ENCODE measurements around the gene NKAIN1. TPM values are rescaled to one million over a fixed set of nuclear protein-coding genes. Genes with fewer than 3 reads are reported as not detected.
"Not testable (repeated sequence)": the region's sequence is repeated elsewhere in the genome, so short reads cannot be mapped to it uniquely, and the experiment has no call there.

The NKAIN1 gene
- polyA plus RNA-seq, 3 donors, result not detected

DNA sequence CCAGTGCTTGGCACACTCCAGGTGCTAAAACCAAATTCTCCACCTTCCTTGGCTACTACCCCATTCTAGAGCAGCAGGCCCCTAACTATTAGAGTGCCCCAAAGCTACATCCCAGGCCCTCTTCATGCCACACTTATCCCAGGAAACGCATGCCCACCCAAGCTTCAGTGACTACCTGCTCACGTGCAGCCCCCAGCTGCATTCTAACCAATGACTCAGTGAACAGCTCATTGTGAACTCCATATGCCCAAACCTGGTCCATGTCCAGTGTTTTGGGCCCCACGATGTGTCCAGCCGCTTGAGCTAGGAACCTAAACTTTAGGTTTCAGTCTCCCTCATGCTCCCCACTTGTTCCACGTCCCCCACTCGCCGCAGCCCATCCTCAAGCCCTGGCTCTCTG lies 41.5 kb downstream of the NKAIN1 start:
- H4K20me1 ChIP-seq (ENCODE audit: insufficient read depth, low read length), result no peaks in the 10 kb centered on the region
- Mint-ChIP-seq H3K36me3 (no peaks in the 10 kb centered on the region), H3K4me3 (no peak overlapping the region), H3K9me3 (peaks cover 0 to 3% (median 0%) of the 10 kb centered on the region in 7 donors), H3K27ac (no peak overlapping the region), H3K4me1 (no peaks in the 10 kb centered on the region), H3K27me3 (ENCODE audit: low read depth in 3 of 3) (peaks cover 4 to 5% (median 4%) of the 10 kb centered on the region in 3 donors)
- no peak overlapping the region for H3K4me2 ChIP-seq (replicated peaks; ENCODE audit: extremely low read depth, low read length, poor library complexity, severe bottlenecking)
- no peaks in the 10 kb centered on the region for H3K36me3 ChIP-seq (replicated peaks in 1 of 2; ENCODE audit: control insufficient read depth in 1 of 2, insufficient read depth in 2 of 2, low read length in 2 of 2)
- no peak overlapping the region for H2AFZ ChIP-seq (ENCODE audit: insufficient read depth, low read depth, low read length, poor library complexity, severe bottlenecking)
- TF ChIP-seq, protein P1, sequence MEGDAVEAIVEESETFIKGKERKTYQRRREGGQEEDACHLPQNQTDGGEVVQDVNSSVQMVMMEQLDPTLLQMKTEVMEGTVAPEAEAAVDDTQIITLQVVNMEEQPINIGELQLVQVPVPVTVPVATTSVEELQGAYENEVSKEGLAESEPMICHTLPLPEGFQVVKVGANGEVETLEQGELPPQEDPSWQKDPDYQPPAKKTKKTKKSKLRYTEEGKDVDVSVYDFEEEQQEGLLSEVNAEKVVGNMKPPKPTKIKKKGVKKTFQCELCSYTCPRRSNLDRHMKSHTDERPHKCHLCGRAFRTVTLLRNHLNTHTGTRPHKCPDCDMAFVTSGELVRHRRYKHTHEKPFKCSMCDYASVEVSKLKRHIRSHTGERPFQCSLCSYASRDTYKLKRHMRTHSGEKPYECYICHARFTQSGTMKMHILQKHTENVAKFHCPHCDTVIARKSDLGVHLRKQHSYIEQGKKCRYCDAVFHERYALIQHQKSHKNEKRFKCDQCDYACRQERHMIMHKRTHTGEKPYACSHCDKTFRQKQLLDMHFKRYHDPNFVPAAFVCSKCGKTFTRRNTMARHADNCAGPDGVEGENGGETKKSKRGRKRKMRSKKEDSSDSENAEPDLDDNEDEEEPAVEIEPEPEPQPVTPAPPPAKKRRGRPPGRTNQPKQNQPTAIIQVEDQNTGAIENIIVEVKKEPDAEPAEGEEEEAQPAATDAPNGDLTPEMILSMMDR (IDR thresholded peaks at IDR 0.05), result no peak
- H3K9me3 ChIP-seq (replicated peaks in 1 of 2; ENCODE audit: control insufficient read depth in 1 of 2, insufficient read depth in 1 of 2, low read length in 2 of 2), result no peaks in the 10 kb centered on the region
- no peaks in the 10 kb centered on the region for H3K27me3 ChIP-seq (ENCODE audit: control insufficient read depth in 2 of 2, insufficient read depth in 2 of 2, low read length in 2 of 2)
- no peaks in the 10 kb centered on the region for H3K4me1 ChIP-seq (ENCODE audit: control insufficient read depth in 1 of 2, insufficient read depth in 2 of 2, low read length in 2 of 2)
- no peaks in the 10 kb centered on the region for H3K79me2 ChIP-seq (ENCODE audit: insufficient read depth, low read length)
- intact Hi-C loops (cut with micrococcal nuclease), result no loop called here
- no peak overlapping the region for H3K9ac ChIP-seq (ENCODE audit: insufficient read depth, low read length, poor library complexity, severe bottlenecking)
- no peak overlapping the region for H3K27ac ChIP-seq (ENCODE audit: low read depth in 1 of 2, low read length in 2 of 2)
- no peak overlapping the region for H3K4me3 ChIP-seq (replicated peaks in 1 of 3; ENCODE audit: low read depth in 2 of 3, low read length in 3 of 3)
- WGBS (ENCODE audit: insufficient coverage), result 92% methylated on average over 7 of the region's 7 CpGs
- DNase-seq, result no peak

DNA sequence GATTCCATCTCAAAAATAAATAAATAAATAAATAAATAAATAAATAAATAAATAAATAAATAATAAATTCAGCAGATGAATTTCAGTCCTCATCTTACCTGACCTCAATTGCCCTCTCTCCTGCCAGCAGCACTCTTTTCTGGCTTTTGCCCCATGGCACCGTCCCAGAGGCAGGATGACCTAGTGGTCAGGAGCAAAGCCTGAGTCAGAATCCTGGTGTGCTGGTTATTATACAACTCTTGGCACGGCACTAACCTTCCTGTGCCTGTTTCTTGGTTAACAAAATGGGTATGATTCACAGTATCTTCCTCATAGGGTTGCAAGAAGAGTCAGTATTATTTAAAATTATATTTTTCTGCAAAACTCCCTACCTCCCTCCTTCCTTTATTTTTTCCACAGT lies 43.0 kb downstream of the NKAIN1 start:
- Histone ChIP-seq H2AFZ (ENCODE audit: insufficient read depth, low read depth, low read length, poor library complexity, severe bottlenecking) (no peak overlapping the region), H3K27me3 (ENCODE audit: control insufficient read depth in 2 of 2, insufficient read depth in 2 of 2, low read length in 2 of 2) (no peaks in the 10 kb centered on the region), H3K9ac (ENCODE audit: insufficient read depth, low read length, poor library complexity, severe bottlenecking) (no peak overlapping the region), H3K79me2 (ENCODE audit: insufficient read depth, low read length) (no peaks in the 10 kb centered on the region), H3K27ac (ENCODE audit: low read depth in 1 of 2, low read length in 2 of 2) (no peak overlapping the region), H3K4me3 (replicated peaks in 1 of 3; ENCODE audit: low read depth in 2 of 3, low read length in 3 of 3) (no peak overlapping the region), H3K4me2 (replicated peaks; ENCODE audit: extremely low read depth, low read length, poor library complexity, severe bottlenecking) (no peak overlapping the region), H4K20me1 (ENCODE audit: insufficient read depth, low read length) (no peaks in the 10 kb centered on the region), H3K9me3 (replicated peaks in 1 of 2; ENCODE audit: control insufficient read depth in 1 of 2, insufficient read depth in 1 of 2, low read length in 2 of 2) (no peaks in the 10 kb centered on the region), H3K4me1 (ENCODE audit: control insufficient read depth in 1 of 2, insufficient read depth in 2 of 2, low read length in 2 of 2) (no peaks in the 10 kb centered on the region), H3K36me3 (replicated peaks in 1 of 2; ENCODE audit: control insufficient read depth in 1 of 2, insufficient read depth in 2 of 2, low read length in 2 of 2) (no peaks in the 10 kb centered on the region)
- intact Hi-C loops (cut with micrococcal nuclease), result no loop called here
- H3K27ac Mint-ChIP-seq, result no peak overlapping the region
- no peak for DNase-seq
- H3K4me3 Mint-ChIP-seq, result no peak overlapping the region
- TF ChIP-seq, protein P1 (IDR thresholded peaks at IDR 0.05), result no peak
- H3K9me3 Mint-ChIP-seq, result no peaks in the 10 kb centered on the region
- no CpG with 5 or more reads among the region's 2 CpGs for WGBS (ENCODE audit: insufficient coverage)
- H3K36me3 Mint-ChIP-seq, result no peaks in the 10 kb centered on the region
- peaks cover 4 to 5% (median 4%) of the 10 kb centered on the region in 3 donors for H3K27me3 Mint-ChIP-seq (ENCODE audit: low read depth in 3 of 3)
- H3K4me1 Mint-ChIP-seq, result no peaks in the 10 kb centered on the region

DNA sequence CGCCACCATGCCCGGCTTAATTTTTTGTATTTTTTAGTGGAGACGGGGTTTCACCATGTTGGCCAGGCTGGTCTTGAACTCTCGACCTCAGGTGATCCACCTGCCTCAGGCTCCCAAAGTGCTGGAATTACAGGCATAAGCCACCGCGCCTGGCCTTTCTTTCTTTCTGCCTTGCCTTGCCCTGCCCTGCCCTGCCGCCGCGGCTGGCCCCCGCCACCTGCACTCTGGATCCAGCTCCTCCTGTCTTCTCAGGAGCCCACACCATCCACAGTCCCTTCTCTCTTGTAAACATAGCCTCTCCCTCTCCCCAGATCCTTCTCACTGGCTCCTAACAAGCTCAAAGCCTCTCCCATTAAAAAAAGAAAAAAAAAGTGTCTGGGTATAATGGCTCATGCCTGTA lies 44.4 kb downstream of the NKAIN1 start:
- H3K27me3 Mint-ChIP-seq (ENCODE audit: low read depth in 3 of 3); intact Hi-C loops (cut with micrococcal nuclease); H3K4me1 ChIP-seq (ENCODE audit: control insufficient read depth in 1 of 2, insufficient read depth in 2 of 2, low read length in 2 of 2); H3K27ac ChIP-seq (ENCODE audit: low read depth in 1 of 2, low read length in 2 of 2); H3K79me2 ChIP-seq (ENCODE audit: insufficient read depth, low read length); H3K9me3 Mint-ChIP-seq; H3K9ac ChIP-seq (ENCODE audit: insufficient read depth, low read length, poor library complexity, severe bottlenecking); H3K36me3 ChIP-seq (replicated peaks in 1 of 2; ENCODE audit: control insufficient read depth in 1 of 2, insufficient read depth in 2 of 2, low read length in 2 of 2); H4K20me1 ChIP-seq (ENCODE audit: insufficient read depth, low read length); DNase-seq; H3K4me2 ChIP-seq (replicated peaks; ENCODE audit: extremely low read depth, low read length, poor library complexity, severe bottlenecking); H3K27ac Mint-ChIP-seq; H3K4me3 ChIP-seq (replicated peaks in 1 of 3; ENCODE audit: low read depth in 2 of 3, low read length in 3 of 3); H3K27me3 ChIP-seq (ENCODE audit: control insufficient read depth in 2 of 2, insufficient read depth in 2 of 2, low read length in 2 of 2); H3K4me1 Mint-ChIP-seq; H3K4me3 Mint-ChIP-seq; H2AFZ ChIP-seq (ENCODE audit: insufficient read depth, low read depth, low read length, poor library complexity, severe bottlenecking); H3K9me3 ChIP-seq (replicated peaks in 1 of 2; ENCODE audit: control insufficient read depth in 1 of 2, insufficient read depth in 1 of 2, low read length in 2 of 2); H3K36me3 Mint-ChIP-seq: not testable (repeated sequence)
- 94% methylated on average over 10 of the region's 10 CpGs for WGBS (ENCODE audit: insufficient coverage)

Measured in CD14-positive monocyte (primary cell).